SK-N-SH (cell line): Measurements from ENCODE around the gene CHD5.

Experiments
- RCOR1 ChIP-seq: fragments of 150-350 bp; IDR thresholded peaks from 2 replicates; pipeline ENCODE4 v1.6.1; 2017; ENCODE audit warnings: antibody characterized with exemption, low read length
- SMC3 ChIP-seq: IDR thresholded peaks from 2 replicates; pipeline ENCODE4 v1.6.1; 2012; ENCODE audit warnings: low read depth, low read length, improper control_type of control experiment
- TF ChIP-seq, protein P1 (sequence below): fragments of 200-600 bp; sonication (generic); IDR thresholded peaks from 2 replicates; pipeline ENCODE4 v1.6.1; 2017; ENCODE audit warnings: antibody characterized with exemption, mild to moderate bottlenecking, moderate library complexity
- TF ChIP-seq, protein P2 (sequence below): IDR thresholded peaks from 2 replicates; pipeline ENCODE4 v1.4.0; 2012; ENCODE audit warnings: low read depth, borderline replicate concordance
- TF ChIP-seq, protein P3 (sequence below): IDR thresholded peaks from 2 replicates; pipeline ENCODE4 v1.4.0; 2012; ENCODE audit warnings: low read depth

DNA sequence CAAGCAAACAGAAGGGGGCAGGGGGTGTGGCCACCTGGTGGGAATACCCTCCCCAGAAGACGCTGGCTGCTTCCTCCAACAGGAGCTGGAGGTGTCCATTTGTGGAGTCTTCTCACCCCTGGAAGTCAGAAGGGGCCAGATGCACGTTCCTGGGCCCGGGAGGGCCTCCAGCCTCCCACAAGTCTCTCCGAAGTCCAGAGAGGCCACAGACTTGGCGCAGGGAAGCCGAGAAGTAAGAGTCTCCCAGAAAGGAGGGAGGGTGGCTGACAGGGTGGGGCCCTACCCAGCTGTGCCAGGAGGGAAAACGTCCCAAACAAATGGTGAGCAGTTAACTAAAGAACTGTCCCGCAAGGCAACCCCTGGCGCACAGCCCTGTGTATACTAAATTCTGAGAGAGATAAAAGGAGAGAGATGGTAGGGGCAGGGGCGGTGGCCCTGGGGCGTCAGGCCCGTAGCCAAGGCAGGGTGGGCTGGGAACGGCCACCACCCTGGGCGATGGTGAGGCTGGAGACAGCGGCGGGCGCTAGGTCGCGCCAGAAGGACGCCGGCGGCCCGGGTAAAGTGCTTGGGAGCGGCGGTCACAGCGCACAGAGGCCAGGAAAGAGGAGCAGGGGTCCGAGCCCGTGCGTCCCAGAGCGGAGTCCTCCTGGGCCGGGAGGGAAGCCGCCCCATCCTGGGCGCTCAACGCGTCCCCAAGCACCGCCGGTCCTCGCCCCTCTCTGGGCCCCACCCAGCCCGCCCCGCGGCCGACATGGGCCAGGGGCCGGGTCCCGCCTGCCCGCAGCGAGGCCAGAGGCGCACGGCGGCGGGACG, 1.2 kb downstream of the CHD5 start:
- TF ChIP-seq, protein P1, sequence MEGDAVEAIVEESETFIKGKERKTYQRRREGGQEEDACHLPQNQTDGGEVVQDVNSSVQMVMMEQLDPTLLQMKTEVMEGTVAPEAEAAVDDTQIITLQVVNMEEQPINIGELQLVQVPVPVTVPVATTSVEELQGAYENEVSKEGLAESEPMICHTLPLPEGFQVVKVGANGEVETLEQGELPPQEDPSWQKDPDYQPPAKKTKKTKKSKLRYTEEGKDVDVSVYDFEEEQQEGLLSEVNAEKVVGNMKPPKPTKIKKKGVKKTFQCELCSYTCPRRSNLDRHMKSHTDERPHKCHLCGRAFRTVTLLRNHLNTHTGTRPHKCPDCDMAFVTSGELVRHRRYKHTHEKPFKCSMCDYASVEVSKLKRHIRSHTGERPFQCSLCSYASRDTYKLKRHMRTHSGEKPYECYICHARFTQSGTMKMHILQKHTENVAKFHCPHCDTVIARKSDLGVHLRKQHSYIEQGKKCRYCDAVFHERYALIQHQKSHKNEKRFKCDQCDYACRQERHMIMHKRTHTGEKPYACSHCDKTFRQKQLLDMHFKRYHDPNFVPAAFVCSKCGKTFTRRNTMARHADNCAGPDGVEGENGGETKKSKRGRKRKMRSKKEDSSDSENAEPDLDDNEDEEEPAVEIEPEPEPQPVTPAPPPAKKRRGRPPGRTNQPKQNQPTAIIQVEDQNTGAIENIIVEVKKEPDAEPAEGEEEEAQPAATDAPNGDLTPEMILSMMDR = no peak
- TF ChIP-seq SMC3 = no peak
- TF ChIP-seq RCOR1 = no peak
- TF ChIP-seq, protein P2, sequence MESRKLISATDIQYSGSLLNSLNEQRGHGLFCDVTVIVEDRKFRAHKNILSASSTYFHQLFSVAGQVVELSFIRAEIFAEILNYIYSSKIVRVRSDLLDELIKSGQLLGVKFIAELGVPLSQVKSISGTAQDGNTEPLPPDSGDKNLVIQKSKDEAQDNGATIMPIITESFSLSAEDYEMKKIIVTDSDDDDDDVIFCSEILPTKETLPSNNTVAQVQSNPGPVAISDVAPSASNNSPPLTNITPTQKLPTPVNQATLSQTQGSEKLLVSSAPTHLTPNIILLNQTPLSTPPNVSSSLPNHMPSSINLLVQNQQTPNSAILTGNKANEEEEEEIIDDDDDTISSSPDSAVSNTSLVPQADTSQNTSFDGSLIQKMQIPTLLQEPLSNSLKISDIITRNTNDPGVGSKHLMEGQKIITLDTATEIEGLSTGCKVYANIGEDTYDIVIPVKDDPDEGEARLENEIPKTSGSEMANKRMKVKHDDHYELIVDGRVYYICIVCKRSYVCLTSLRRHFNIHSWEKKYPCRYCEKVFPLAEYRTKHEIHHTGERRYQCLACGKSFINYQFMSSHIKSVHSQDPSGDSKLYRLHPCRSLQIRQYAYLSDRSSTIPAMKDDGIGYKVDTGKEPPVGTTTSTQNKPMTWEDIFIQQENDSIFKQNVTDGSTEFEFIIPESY = no peak
- TF ChIP-seq, protein P3, sequence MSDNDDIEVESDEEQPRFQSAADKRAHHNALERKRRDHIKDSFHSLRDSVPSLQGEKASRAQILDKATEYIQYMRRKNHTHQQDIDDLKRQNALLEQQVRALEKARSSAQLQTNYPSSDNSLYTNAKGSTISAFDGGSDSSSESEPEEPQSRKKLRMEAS = no peak
